H9 (cell line): ENCODE results near the gene WDR81. TPM values are rescaled to one million over a fixed set of nuclear protein-coding genes. Genes with fewer than 3 reads are reported as not detected.

Source experiments
- DNase-seq: peaks from one replicate; pipeline ENCODE4 v3.0.0-alpha.2; 2017
- H2AFZ ChIP-seq: one replicate; pipeline ENCODE4 v1.6.1; 2013; ENCODE audit warnings: mild to moderate bottlenecking, low read length, control low read depth, moderate library complexity
- H2AK5ac ChIP-seq: 2 replicates; pipeline ENCODE4 v1.6.1; 2013; ENCODE audit warnings: low read length, control low read depth, mixed read lengths; ENCODE audit not compliant: insufficient read length
- H2BK120ac ChIP-seq: one replicate; pipeline ENCODE4 v1.6.1; 2013; ENCODE audit warnings: low read depth, mild to moderate bottlenecking, low read length, control low read depth, inconsistent platforms; ENCODE audit not compliant: poor library complexity, severe bottlenecking
- H2BK12ac ChIP-seq: 2 replicates; pipeline ENCODE4 v1.6.1; 2013; ENCODE audit warnings: low read length, control low read depth, mixed read lengths, low read depth; ENCODE audit not compliant: insufficient read length
- H2BK15ac ChIP-seq: 2 replicates; pipeline ENCODE4 v1.6.1; 2013; ENCODE audit warnings: low read depth, low read length, control low read depth
- H2BK20ac ChIP-seq: one replicate; pipeline ENCODE4 v1.6.1; 2013; ENCODE audit warnings: low read depth, mild to moderate bottlenecking, low read length, control low read depth, inconsistent platforms; ENCODE audit not compliant: poor library complexity, severe bottlenecking
- H2BK5ac ChIP-seq: 2 replicates; pipeline ENCODE4 v1.6.1; 2013; ENCODE audit warnings: low read length, control low read depth, mixed read lengths; ENCODE audit not compliant: insufficient read length
- H3K14ac ChIP-seq: 2 replicates; pipeline ENCODE4 v1.6.1; 2013; ENCODE audit warnings: low read length, control low read depth; ENCODE audit not compliant: insufficient read depth
- H3K18ac ChIP-seq: 2 replicates; pipeline ENCODE4 v1.6.1; 2013; ENCODE audit warnings: low read depth, mild to moderate bottlenecking, mixed read lengths, low read length, control low read depth; ENCODE audit not compliant: insufficient read length
- H3K23ac ChIP-seq: 2 replicates; pipeline ENCODE4 v1.6.1; 2013; ENCODE audit warnings: low read length, control low read depth, mixed read lengths, low read depth; ENCODE audit not compliant: insufficient read length
- H3K23me2 ChIP-seq: 2 replicates; pipeline ENCODE4 v1.6.1; 2013; ENCODE audit warnings: low read depth, mild to moderate bottlenecking, mixed read lengths, low read length, control low read depth; ENCODE audit not compliant: insufficient read length, poor library complexity, severe bottlenecking
- H3K27ac ChIP-seq: 2 replicates; pipeline ENCODE4 v1.5.1; 2013; ENCODE audit warnings: low read length, control low read depth, mixed read lengths, low read depth; ENCODE audit not compliant: insufficient read length
- H3K27me3 ChIP-seq: 2 replicates; pipeline ENCODE4 v1.6.1; 2013; ENCODE audit warnings: low read length, control low read depth, inconsistent platforms; ENCODE audit not compliant: insufficient read depth
- H3K4ac ChIP-seq: 2 replicates; pipeline ENCODE4 v1.6.1; 2013; ENCODE audit warnings: low read depth, mild to moderate bottlenecking, control low read depth, inconsistent platforms, low read length, moderate library complexity
- H3K4me1 ChIP-seq: 2 replicates; pipeline ENCODE4 v1.6.1; 2013; ENCODE audit warnings: low read length, control low read depth, inconsistent platforms; ENCODE audit not compliant: insufficient read depth
- H3K4me2 ChIP-seq: 2 replicates; pipeline ENCODE4 v1.6.1; 2013; ENCODE audit warnings: low read length, control low read depth, mixed read lengths; ENCODE audit not compliant: insufficient read length, insufficient read depth
- H3K56ac ChIP-seq: 2 replicates; pipeline ENCODE4 v1.6.1; 2013; ENCODE audit warnings: low read depth, mild to moderate bottlenecking, mixed read lengths, low read length, control low read depth; ENCODE audit not compliant: insufficient read length
- H3K79me1 ChIP-seq: 2 replicates; pipeline ENCODE4 v1.6.1; 2013; ENCODE audit warnings: low read depth, mild to moderate bottlenecking, moderate library complexity, low read length, control low read depth, inconsistent platforms; ENCODE audit not compliant: insufficient read depth, poor library complexity, severe bottlenecking
- H3K79me2 ChIP-seq: 2 replicates; pipeline ENCODE4 v1.6.1; 2013; ENCODE audit warnings: low read length, control low read depth, inconsistent platforms; ENCODE audit not compliant: insufficient read depth
- H3K9ac ChIP-seq: 2 replicates; pipeline ENCODE4 v1.6.1; 2013; ENCODE audit warnings: low read length, control low read depth, mixed read lengths; ENCODE audit not compliant: insufficient read length; ENCODE audit errors: extremely low read depth
- H3K9me3 ChIP-seq: one replicate; pipeline ENCODE4 v1.6.1; 2013; ENCODE audit warnings: low read depth, low read length, inconsistent platforms; ENCODE audit not compliant: control insufficient read depth
- H3T11ph ChIP-seq: one replicate; pipeline ENCODE4 v1.6.1; 2013; ENCODE audit warnings: mild to moderate bottlenecking, low read length, control low read depth, inconsistent platforms
- H4K20me1 ChIP-seq: one replicate; pipeline ENCODE4 v1.6.1; 2013; ENCODE audit not compliant: control insufficient read depth, insufficient read length, insufficient read depth
- H4K5ac ChIP-seq: 2 replicates; pipeline ENCODE4 v1.6.1; 2013; ENCODE audit warnings: low read depth, mild to moderate bottlenecking, mixed read lengths, low read length, control low read depth; ENCODE audit not compliant: insufficient read length
- H4K8ac ChIP-seq: replicated peaks from 2 replicates; pipeline ENCODE4 v1.6.1; 2013; ENCODE audit warnings: low read length, control low read depth, mixed read lengths, low read depth; ENCODE audit not compliant: insufficient read length
- H4K91ac ChIP-seq: 2 replicates; pipeline ENCODE4 v1.6.1; 2013; ENCODE audit warnings: low read depth, mild to moderate bottlenecking, moderate library complexity, mixed read lengths, low read length, control low read depth; ENCODE audit not compliant: insufficient read length
- H3K27ac Mint-ChIP-seq, 3 experiments: 2 replicates in 2 of 3; 3 replicates in 1 of 3; pipeline ENCODE4 v1.8.0; 2020 to 2021; ENCODE audit warnings: mixed read lengths in 3 of 3, mild to moderate bottlenecking in 1 of 3, moderate library complexity in 1 of 3
- H3K27me3 Mint-ChIP-seq: 2 replicates; pipeline ENCODE4 v1.8.0; 2021; ENCODE audit warnings: low read depth, mild to moderate bottlenecking, moderate library complexity, mixed read lengths
- H3K36me3 Mint-ChIP-seq, 3 experiments: 2 replicates in 2 of 3; 3 replicates in 1 of 3; pipeline ENCODE4 v1.8.0; 2020 to 2021; ENCODE audit warnings: low read depth in 3 of 3, mixed read lengths in 3 of 3; ENCODE audit not compliant: insufficient read depth in 1 of 3
- H3K4me1 Mint-ChIP-seq, 2 experiments: 2 replicates each; pipeline ENCODE4 v1.8.0; 2020; ENCODE audit warnings: mixed read lengths in 2 of 2
- H3K4me3 Mint-ChIP-seq, 2 experiments: 2 replicates in 1 of 2; 3 replicates in 1 of 2; pipeline ENCODE4 v1.8.0; 2020 to 2021; ENCODE audit warnings: mild to moderate bottlenecking in 2 of 2, mixed read lengths in 2 of 2, moderate library complexity in 1 of 2
- H3K9me3 Mint-ChIP-seq, 2 experiments: 2 replicates in 1 of 2; 3 replicates in 1 of 2; pipeline ENCODE4 v1.8.0; 2020; ENCODE audit warnings: mild to moderate bottlenecking in 2 of 2, mixed read lengths in 2 of 2, moderate library complexity in 1 of 2
- WGBS: extraction: QIAGEN DNeasy Blood & Tissue Kit; methylation state at CpG from one replicate; pipeline ENCODE4 v1.1.7; 2013; ENCODE audit warnings: missing lambda C conversion rate, low lambda C conversion rate, mixed read lengths; ENCODE audit not compliant: insufficient read length; ENCODE audit errors: extremely low coverage; 5-methylcytosine and 5-hydroxymethylcytosine counted together
- total RNA-seq: library from RNA; stranded (reverse); gene quantifications from 2 replicates; pipeline ENCODE4 v1.2.1, GENCODE V29; 2021
- TF ChIP-seq, protein P1 (sequence below): fragments of 200-600 bp; sonication (generic); conservative IDR thresholded peaks from 3 replicates; pipeline ENCODE4 v1.8.0; 2021; ENCODE audit warnings: antibody characterized with exemption, mild to moderate bottlenecking

Gene WDR81
- total RNA-seq, 1 experiment from 2014 or later = 20.2 TPM

GRCh38 chr17:1776328-1776727 is 51.8 kb downstream of the WDR81 start:
- Histone ChIP-seq H3K9ac (no peak overlapping the region), H3K79me1 (no peaks in the 10 kb centered on the region), H3K23ac (no peak overlapping the region), H3K23me2 (no peaks in the 10 kb centered on the region), H3K56ac (no peak overlapping the region), H4K91ac (no peak overlapping the region), H3K4me1 (no peaks in the 10 kb centered on the region), H4K5ac (no peak overlapping the region), H3T11ph (no peak overlapping the region), H2BK15ac (no peak overlapping the region), H2BK12ac (no peak overlapping the region), H2BK20ac (no peak overlapping the region), H2BK120ac (no peak overlapping the region), H3K79me2 (no peaks in the 10 kb centered on the region), H4K20me1 (no peaks in the 10 kb centered on the region), H3K18ac (no peak overlapping the region), H3K14ac (no peak overlapping the region), H2AFZ (no peak overlapping the region), H3K27me3 (no peaks in the 10 kb centered on the region), H2BK5ac (no peak overlapping the region), H3K27ac (no peak overlapping the region), H2AK5ac (no peak overlapping the region), H3K4ac (no peak overlapping the region), H4K8ac (no peak overlapping the region), H3K4me2 (no peak overlapping the region), H3K9me3 (no peaks in the 10 kb centered on the region)
- Mint-ChIP-seq H3K9me3 (no peaks in the 10 kb centered on the region), H3K4me3 (no peak overlapping the region), H3K27me3 (no peaks in the 10 kb centered on the region; the same call in 1 of the 2 replicates), H3K36me3 (peaks cover 10 to 55% (median 52%) of the 10 kb centered on the region in 3 experiments; a peak in 5 of 7 replicates), H3K4me1 (no peaks in the 10 kb centered on the region; a peak in 1 of 4 replicates), H3K27ac (peak overlapping the region in 2 of 3 experiments; percentile 12 to 40; a peak in 1 of 7 replicates)
- WGBS = no CpG with 5 or more reads among the region's 10 CpGs
- TF ChIP-seq, protein P1, sequence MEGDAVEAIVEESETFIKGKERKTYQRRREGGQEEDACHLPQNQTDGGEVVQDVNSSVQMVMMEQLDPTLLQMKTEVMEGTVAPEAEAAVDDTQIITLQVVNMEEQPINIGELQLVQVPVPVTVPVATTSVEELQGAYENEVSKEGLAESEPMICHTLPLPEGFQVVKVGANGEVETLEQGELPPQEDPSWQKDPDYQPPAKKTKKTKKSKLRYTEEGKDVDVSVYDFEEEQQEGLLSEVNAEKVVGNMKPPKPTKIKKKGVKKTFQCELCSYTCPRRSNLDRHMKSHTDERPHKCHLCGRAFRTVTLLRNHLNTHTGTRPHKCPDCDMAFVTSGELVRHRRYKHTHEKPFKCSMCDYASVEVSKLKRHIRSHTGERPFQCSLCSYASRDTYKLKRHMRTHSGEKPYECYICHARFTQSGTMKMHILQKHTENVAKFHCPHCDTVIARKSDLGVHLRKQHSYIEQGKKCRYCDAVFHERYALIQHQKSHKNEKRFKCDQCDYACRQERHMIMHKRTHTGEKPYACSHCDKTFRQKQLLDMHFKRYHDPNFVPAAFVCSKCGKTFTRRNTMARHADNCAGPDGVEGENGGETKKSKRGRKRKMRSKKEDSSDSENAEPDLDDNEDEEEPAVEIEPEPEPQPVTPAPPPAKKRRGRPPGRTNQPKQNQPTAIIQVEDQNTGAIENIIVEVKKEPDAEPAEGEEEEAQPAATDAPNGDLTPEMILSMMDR = no peak
- DNase-seq = no peak
